SU-DHL-6 (cell line): Measurements from ENCODE around the gene MALRD1.

Source experiments
- H2AFZ ChIP-seq: fragments of 200-600 bp; sonication (generic); 2 replicates; pipeline ENCODE4 v1.6.1; 2014; ENCODE audit warnings: low read depth, mild to moderate bottlenecking, moderate library complexity, mixed read lengths, antibody characterized with exemption, low read length; ENCODE audit not compliant: severe bottlenecking
- H3F3A ChIP-seq: fragments of 200-600 bp; shearing (Covaris generic); 2 replicates; pipeline ENCODE4 v1.6.0; 2016; ENCODE audit warnings: antibody characterized with exemption, mild to moderate bottlenecking; ENCODE audit not compliant: insufficient read depth
- H3K27ac ChIP-seq: fragments of 200-600 bp; sonication (generic); 2 replicates; pipeline ENCODE4 v1.5.1; 2016; ENCODE audit warnings: low read depth, mild to moderate bottlenecking, low read length, moderate library complexity, mixed read lengths
- H3K27me3 ChIP-seq: fragments of 200-600 bp; sonication (generic), shearing (Covaris generic); 2 replicates; pipeline ENCODE4 v1.6.0; 2014; ENCODE audit warnings: mild to moderate bottlenecking, low read length
- H3K36me3 ChIP-seq: fragments of 200-600 bp; sonication (generic); 2 replicates; pipeline ENCODE4 v1.6.1; 2014; ENCODE audit warnings: mild to moderate bottlenecking, low read length, mixed read lengths
- H3K4me2 ChIP-seq: fragments of 300-600, 200-600 bp; shearing (Covaris generic), sonication (generic); 2 replicates; pipeline ENCODE4 v1.6.0; 2014; ENCODE audit warnings: low read length, low read depth, mild to moderate bottlenecking; ENCODE audit not compliant: poor library complexity, severe bottlenecking
- H3K4me3 ChIP-seq: fragments of 200-600 bp; sonication (generic); 2 replicates; pipeline ENCODE4 v1.5.1; 2014; ENCODE audit warnings: antibody characterized with exemption, low read length, mild to moderate bottlenecking, mixed read lengths; ENCODE audit not compliant: insufficient read depth, poor library complexity, severe bottlenecking
- H3K79me2 ChIP-seq: fragments of 200-600 bp; sonication (generic); 2 replicates; pipeline ENCODE4 v1.6.1; 2014; ENCODE audit warnings: mild to moderate bottlenecking, low read length, moderate library complexity; ENCODE audit not compliant: insufficient read depth
- H3K9ac ChIP-seq: fragments of 200-600 bp; sonication (generic); 2 replicates; pipeline ENCODE4 v1.7.0; 2014; ENCODE audit warnings: mild to moderate bottlenecking, low read length
- H3K9me2 ChIP-seq: fragments of 200-600 bp; sonication (generic); replicated peaks from 2 replicates; pipeline ENCODE4 v1.6.1; 2014; ENCODE audit warnings: low read length; ENCODE audit not compliant: insufficient read depth
- H3K9me3 ChIP-seq: fragments of 200-600 bp; sonication (generic); 2 replicates; pipeline ENCODE4 v1.6.1; 2014; ENCODE audit warnings: low read length, mixed read lengths; ENCODE audit not compliant: insufficient read depth
- H4K20me1 ChIP-seq: fragments of 200-600 bp; sonication (generic); 2 replicates; pipeline ENCODE4 v1.6.1; 2014; ENCODE audit warnings: low read depth, mild to moderate bottlenecking, antibody characterized with exemption, low read length, moderate library complexity, mixed read lengths
- EZH2phosphoT487 ChIP-seq: fragments of 200-600 bp; sonication (generic), shearing (Covaris generic); conservative IDR thresholded peaks from 2 replicates; pipeline ENCODE4 v1.6.1; 2018; ENCODE audit warnings: mild to moderate bottlenecking, antibody characterized with exemption, low read length, moderate library complexity, mixed read lengths
- TF ChIP-seq, protein P1 (sequence below): fragments of 200-600 bp; sonication (generic); IDR thresholded peaks from one replicate; pipeline ENCODE4 v1.5.1; 2017; ENCODE audit warnings: antibody characterized with exemption, mild to moderate bottlenecking, low read length, moderate library complexity; ENCODE audit not compliant: insufficient read depth, poor library complexity, severe bottlenecking

MALRD1 gene

DNA sequence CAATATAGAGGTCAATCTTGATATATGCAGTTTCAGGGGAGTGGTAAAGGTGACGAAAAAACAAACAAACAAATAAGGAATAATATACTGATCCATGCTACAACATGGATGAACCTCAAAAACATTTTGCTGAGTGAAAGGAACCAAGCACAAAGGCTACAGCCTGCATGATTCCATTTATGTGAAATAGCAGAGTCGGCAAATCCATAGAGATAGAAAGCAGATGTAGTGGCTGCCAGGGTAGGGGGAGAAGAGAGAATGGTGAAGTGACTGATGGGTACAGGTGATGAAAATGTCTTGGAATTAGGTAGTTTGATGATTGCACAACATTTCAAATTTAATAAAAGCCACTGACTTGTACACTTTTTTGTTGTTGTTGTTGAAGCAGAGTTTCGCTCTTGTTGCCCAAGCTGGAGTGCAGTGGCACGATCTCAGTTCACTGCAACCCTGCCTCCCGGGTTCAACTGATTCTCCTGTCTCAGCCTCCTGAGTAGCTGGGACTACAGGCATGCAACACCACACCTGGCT, 71.8 kb downstream of the MALRD1 start:
- no peak overlapping the region for H2AFZ ChIP-seq
- no peaks in the 10 kb centered on the region for H3K9me3 ChIP-seq
- no peaks in the 10 kb centered on the region for H3K27me3 ChIP-seq
- no peak overlapping the region for H3K27ac ChIP-seq
- no peaks in the 10 kb centered on the region for H4K20me1 ChIP-seq
- H3K9ac ChIP-seq, result no peak overlapping the region
- H3K9me2 ChIP-seq, result no peaks in the 10 kb centered on the region
- H3K4me2 ChIP-seq, result no peak overlapping the region
- no peaks in the 10 kb centered on the region for H3F3A ChIP-seq
- no peak for TF ChIP-seq EZH2phosphoT487
- TF ChIP-seq, protein P1, sequence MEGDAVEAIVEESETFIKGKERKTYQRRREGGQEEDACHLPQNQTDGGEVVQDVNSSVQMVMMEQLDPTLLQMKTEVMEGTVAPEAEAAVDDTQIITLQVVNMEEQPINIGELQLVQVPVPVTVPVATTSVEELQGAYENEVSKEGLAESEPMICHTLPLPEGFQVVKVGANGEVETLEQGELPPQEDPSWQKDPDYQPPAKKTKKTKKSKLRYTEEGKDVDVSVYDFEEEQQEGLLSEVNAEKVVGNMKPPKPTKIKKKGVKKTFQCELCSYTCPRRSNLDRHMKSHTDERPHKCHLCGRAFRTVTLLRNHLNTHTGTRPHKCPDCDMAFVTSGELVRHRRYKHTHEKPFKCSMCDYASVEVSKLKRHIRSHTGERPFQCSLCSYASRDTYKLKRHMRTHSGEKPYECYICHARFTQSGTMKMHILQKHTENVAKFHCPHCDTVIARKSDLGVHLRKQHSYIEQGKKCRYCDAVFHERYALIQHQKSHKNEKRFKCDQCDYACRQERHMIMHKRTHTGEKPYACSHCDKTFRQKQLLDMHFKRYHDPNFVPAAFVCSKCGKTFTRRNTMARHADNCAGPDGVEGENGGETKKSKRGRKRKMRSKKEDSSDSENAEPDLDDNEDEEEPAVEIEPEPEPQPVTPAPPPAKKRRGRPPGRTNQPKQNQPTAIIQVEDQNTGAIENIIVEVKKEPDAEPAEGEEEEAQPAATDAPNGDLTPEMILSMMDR, result no peak
- H3K36me3 ChIP-seq, result no peaks in the 10 kb centered on the region
- no peak overlapping the region for H3K4me3 ChIP-seq
- H3K79me2 ChIP-seq, result no peaks in the 10 kb centered on the region

DNA sequence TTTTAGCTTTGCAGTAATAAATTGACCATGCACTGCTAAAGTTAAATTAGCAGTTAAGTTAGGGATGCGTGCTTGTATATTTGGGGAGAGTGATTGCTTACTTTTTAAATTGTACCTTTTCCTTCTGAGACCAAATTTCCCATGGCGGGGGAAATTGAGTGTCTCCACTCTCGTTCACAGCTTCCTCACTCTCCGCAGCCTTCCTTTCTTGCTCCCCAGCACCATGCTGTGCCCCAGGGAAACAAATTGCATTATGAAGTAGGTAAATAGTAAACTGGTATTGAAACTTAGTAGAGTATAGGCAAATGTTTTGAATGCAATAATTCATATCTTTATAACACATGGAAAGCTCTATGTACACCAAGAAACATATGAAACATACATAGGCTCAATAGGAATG, 85.4 kb downstream of the MALRD1 start:
- Histone ChIP-seq H3K4me2 (no peak overlapping the region), H3K79me2 (no peaks in the 10 kb centered on the region), H3F3A (no peaks in the 10 kb centered on the region), H3K27ac (no peak overlapping the region), H4K20me1 (no peaks in the 10 kb centered on the region), H3K27me3 (no peaks in the 10 kb centered on the region), H3K36me3 (no peaks in the 10 kb centered on the region), H3K4me3 (no peak overlapping the region), H3K9ac (no peak overlapping the region), H3K9me3 (no peaks in the 10 kb centered on the region), H3K9me2 (no peaks in the 10 kb centered on the region), H2AFZ (no peak overlapping the region)
- TF ChIP-seq, protein P1, result no peak
- TF ChIP-seq EZH2phosphoT487, result no peak

DNA sequence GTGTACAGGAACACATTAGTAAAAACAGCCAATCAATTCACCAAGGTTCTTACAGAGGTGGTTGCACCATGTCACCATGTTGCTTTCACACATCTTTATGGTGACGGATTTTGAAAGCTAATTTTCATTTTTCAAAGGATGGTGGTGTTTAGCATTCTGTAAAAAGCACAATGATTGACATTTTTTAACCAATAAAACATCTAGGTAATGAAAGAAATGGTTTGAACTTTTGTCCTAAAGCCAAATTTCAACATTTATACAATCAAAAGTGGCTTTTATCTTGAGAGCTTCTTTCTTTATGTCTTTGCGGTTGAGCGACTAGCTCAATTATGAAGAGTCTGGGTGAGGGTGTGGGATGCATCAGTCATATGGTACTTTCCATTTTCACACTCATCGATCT, 94.4 kb downstream of the MALRD1 start:
- Histone ChIP-seq H3K9me3 (no peaks in the 10 kb centered on the region), H2AFZ (no peak overlapping the region), H3K4me2 (no peak overlapping the region), H3K27me3 (no peaks in the 10 kb centered on the region), H3K9me2 (no peaks in the 10 kb centered on the region), H3K27ac (no peak overlapping the region), H3K9ac (no peak overlapping the region), H3K79me2 (no peaks in the 10 kb centered on the region), H3K36me3 (no peaks in the 10 kb centered on the region), H4K20me1 (no peaks in the 10 kb centered on the region), H3K4me3 (no peak overlapping the region), H3F3A (no peaks in the 10 kb centered on the region)
- no peak for TF ChIP-seq EZH2phosphoT487
- TF ChIP-seq, protein P1, result no peak
